Osteocyte (in vitro differentiated cells): ENCODE results near the gene S100A12. TPM values are rescaled to one million over a fixed set of nuclear protein-coding genes. Genes with fewer than 3 reads are reported as not detected.

Experiments used
- DNase-seq: peaks from one replicate; pipeline ENCODE4 v3.0.0; 2021; ENCODE audit warnings: mixed read lengths; ENCODE audit not compliant: unreplicated experiment; ENCODE audit errors: extremely low spot score
- H3K27ac Mint-ChIP-seq: one replicate; pipeline ENCODE4 v1.8.0; 2021; ENCODE audit warnings: mild to moderate bottlenecking, mixed read lengths; ENCODE audit not compliant: unreplicated experiment
- H3K27me3 Mint-ChIP-seq: one replicate; pipeline ENCODE4 v1.8.0; 2021; ENCODE audit warnings: mixed read lengths; ENCODE audit not compliant: unreplicated experiment
- H3K36me3 Mint-ChIP-seq: one replicate; pipeline ENCODE4 v1.8.0; 2021; ENCODE audit warnings: mixed read lengths; ENCODE audit not compliant: unreplicated experiment
- H3K4me1 Mint-ChIP-seq: one replicate; pipeline ENCODE4 v1.8.0; 2021; ENCODE audit warnings: mixed read lengths; ENCODE audit not compliant: unreplicated experiment
- H3K4me3 Mint-ChIP-seq: one replicate; pipeline ENCODE4 v1.8.0; 2021; ENCODE audit warnings: mild to moderate bottlenecking, moderate library complexity, mixed read lengths; ENCODE audit not compliant: unreplicated experiment
- H3K9me3 Mint-ChIP-seq: one replicate; pipeline ENCODE4 v1.8.0; 2021; ENCODE audit warnings: mixed read lengths; ENCODE audit not compliant: unreplicated experiment
- CTCF ChIP-seq: fragments of 200-600 bp; sonication (generic); IDR thresholded peaks from 2 replicates; pipeline ENCODE4 v1.5.0; 2021; ENCODE audit warnings: antibody characterized with exemption, mild to moderate bottlenecking, moderate library complexity
- total RNA-seq: library from RNA; stranded (reverse); gene quantifications from 2 replicates; pipeline ENCODE4 v1.2.1, GENCODE V29; 2021

Gene S100A12
- total RNA-seq, 1 donor from 2014 or later, result not detected

GRCh38 chr1:153365696-153366095 lies 9.7 kb downstream of the S100A12 start:
- TF ChIP-seq CTCF, result no peak
- Mint-ChIP-seq H3K36me3 (no peaks in the 10 kb centered on the region), H3K4me1 (no peaks in the 10 kb centered on the region)

GRCh38 chr1:153364766-153365666 lies 10.4 kb downstream of the S100A12 start:
- no peak for TF ChIP-seq CTCF
- DNase-seq, result no peak
- Mint-ChIP-seq H3K4me3 (no peak overlapping the region), H3K9me3 (no peaks in the 10 kb centered on the region), H3K27me3 (peaks cover 7% of the 10 kb centered on the region), H3K4me1 (no peaks in the 10 kb centered on the region), H3K27ac (no peak overlapping the region), H3K36me3 (no peaks in the 10 kb centered on the region)

More at GRCh38 chr1:153365696-153366095, 9.7 kb downstream of the S100A12 start:
- H3K27ac Mint-ChIP-seq, result no peak overlapping the region
- H3K4me3 Mint-ChIP-seq, result no peak overlapping the region
- no peaks in the 10 kb centered on the region for H3K9me3 Mint-ChIP-seq
- no peak for DNase-seq
- H3K27me3 Mint-ChIP-seq, result peaks cover 7% of the 10 kb centered on the region

GRCh38 chr1:153364156-153364555 lies 11.3 kb downstream of the S100A12 start:
- Mint-ChIP-seq H3K36me3 (no peaks in the 10 kb centered on the region), H3K4me3 (no peak overlapping the region), H3K4me1 (no peaks in the 10 kb centered on the region), H3K27ac (no peak overlapping the region), H3K9me3 (no peaks in the 10 kb centered on the region), H3K27me3 (peaks cover 3% of the 10 kb centered on the region)
- DNase-seq, result no peak
- TF ChIP-seq CTCF, result no peak

- peaks cover 3% of the 10 kb centered on the region for H3K27me3 Mint-ChIP-seq
- DNase-seq, result no peak
Observed at GRCh38 chr1:153363641-153364040, 11.8 kb downstream of the S100A12 start.

More at GRCh38 chr1:153363641-153364040, 11.8 kb downstream of the S100A12 start:
- Mint-ChIP-seq H3K9me3 (no peaks in the 10 kb centered on the region), H3K36me3 (no peaks in the 10 kb centered on the region), H3K4me1 (no peaks in the 10 kb centered on the region), H3K4me3 (no peak overlapping the region), H3K27ac (no peak overlapping the region)
- TF ChIP-seq CTCF, result no peak
